Right lobe of liver (tissue), 4 donors: ENCODE data around the gene TSPOAP1.

Experiments
- CTCF ChIP-seq, 4 donors: fragments of 200-600 bp in 3 of 4; fragments of 450-650 bp in 1 of 4; IDR thresholded peaks; one replicate each; pipeline versions ENCODE4 v1.5.1 to v1.8.0; 2016 to 2022; ENCODE audit warnings: antibody characterized with exemption in 4 of 4, mild to moderate bottlenecking in 2 of 4
- POLR2A ChIP-seq: fragments of 450-650 bp; IDR thresholded peaks from one replicate; pipeline ENCODE4 v1.6.1; 2017; ENCODE audit warnings: antibody characterized with exemption, mild to moderate bottlenecking
- donor health status: DM: no; HTN: no; CAD: no.
- donor health status: DM: no; HTN: no; CAD: no.
- donor health status: DM: no; HTN: yes; CAD: no.

GRCh38 chr17:58337210-58337599, 8.6 kb upstream of the TSPOAP1 start:
- TF ChIP-seq CTCF (IDR thresholded peaks at IDR 0.05) (no peak), POLR2A (no peak)
